ENCODE results near the gene OR9Q2. TPM values are rescaled to one million over a fixed set of nuclear protein-coding genes. Genes with fewer than 3 reads are reported as not detected.

The OR9Q2 gene
- not detected for total RNA-seq

DNA sequence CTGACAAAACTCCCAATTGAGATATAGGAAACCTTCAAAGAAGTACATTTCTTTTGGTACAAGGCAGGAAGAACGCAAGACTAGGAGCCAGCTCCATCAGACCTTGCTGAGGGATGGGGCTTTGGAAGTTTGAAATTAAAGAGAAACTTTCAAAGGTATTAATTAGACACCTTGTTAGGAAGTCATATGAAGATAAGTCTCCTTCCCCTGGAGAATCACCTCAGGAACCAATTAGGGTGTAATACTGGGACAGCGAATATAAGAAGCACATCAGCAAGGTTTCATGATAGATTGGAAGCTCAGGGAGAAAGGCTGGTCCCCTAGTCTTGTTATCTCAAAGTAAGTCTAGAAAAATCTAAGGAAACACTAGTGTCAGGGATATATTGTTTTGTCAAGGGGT, at the start of gene OR9Q2:
OR9Q2 (plus strand) TSS at position 301 of the 400 bp plus-strand sequence. CDS start 1,421 bp downstream, outside the sequence.
- H3K36me3 ChIP-seq, result no peaks in the 10 kb centered on the region
- no peak for DNase-seq (ENCODE audit: low spot score in 2 of 2)
- no peak for TF ChIP-seq CTCF (IDR thresholded peaks at IDR 0.05)
- no peaks in the 10 kb centered on the region for H3K9me3 ChIP-seq
- H3K4me1 ChIP-seq, result no peaks in the 10 kb centered on the region
- no peaks in the 10 kb centered on the region for H3K27me3 ChIP-seq
- no peak within 1 kb of the TSS for H3K4me3 ChIP-seq
- no peak within 1 kb of the TSS for H3K27ac ChIP-seq
- intact Hi-C loops (cut with DNase I), result no loop called here

- no peaks in the 10 kb centered on the region for H3K4me1 ChIP-seq
- no peak overlapping the region for H3K4me3 ChIP-seq
- no peak overlapping the region for H3K27ac ChIP-seq
- no peaks in the 10 kb centered on the region for H3K27me3 ChIP-seq
- no peaks in the 10 kb centered on the region for H3K9me3 ChIP-seq
- intact Hi-C loops (cut with DNase I), result no loop called here
- TF ChIP-seq CTCF (IDR thresholded peaks at IDR 0.05), result no peak
- no peak for DNase-seq (ENCODE audit: low spot score in 2 of 2)
- no peaks in the 10 kb centered on the region for H3K36me3 ChIP-seq
Observed at GRCh38 chr11:58142761-58143160, 46.1 kb upstream of the OR9Q2 start.

- no peak overlapping the region for H3K4me3 ChIP-seq
- no peak for DNase-seq (ENCODE audit: low spot score in 2 of 2)
- intact Hi-C loops (cut with DNase I), result no loop called here
- H3K9me3 ChIP-seq, result no peaks in the 10 kb centered on the region
- no peak overlapping the region for H3K27ac ChIP-seq
- no peaks in the 10 kb centered on the region for H3K4me1 ChIP-seq
- no peaks in the 10 kb centered on the region for H3K27me3 ChIP-seq
- no peak for TF ChIP-seq CTCF (IDR thresholded peaks at IDR 0.05)
- no peaks in the 10 kb centered on the region for H3K36me3 ChIP-seq
Observed at GRCh38 chr11:58152781-58153180, 36.1 kb upstream of the OR9Q2 start.

DNA sequence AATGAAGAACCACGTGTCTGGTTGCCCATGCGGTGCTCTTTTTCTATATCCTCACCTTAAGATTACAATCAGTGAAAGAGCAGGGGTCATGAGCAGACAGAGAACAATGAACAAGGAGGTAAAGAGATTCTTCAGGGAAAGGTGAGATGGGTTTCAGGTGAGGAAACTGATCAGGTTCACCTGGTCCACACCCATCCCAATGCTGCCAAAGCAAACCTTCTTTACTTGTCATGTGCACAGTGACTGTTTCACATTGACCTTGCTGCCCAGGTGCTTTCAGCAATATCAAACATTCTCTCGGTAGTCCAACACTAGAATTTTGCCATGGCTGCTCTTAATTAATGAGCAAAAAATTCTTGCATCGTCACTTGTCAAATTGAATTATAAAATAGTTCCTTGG, 24.5 kb upstream of the OR9Q2 start:
- H3K9me3 ChIP-seq, result peaks cover 0 to 7% of the 10 kb centered on the region in 2 donors
- H3K27ac ChIP-seq, result no peak overlapping the region
- H3K4me1 ChIP-seq, result no peaks in the 10 kb centered on the region
- no peak for TF ChIP-seq CTCF (IDR thresholded peaks at IDR 0.05)
- H3K36me3 ChIP-seq, result no peaks in the 10 kb centered on the region
- DNase-seq (ENCODE audit: low spot score in 2 of 2), result no peak
- no peaks in the 10 kb centered on the region for H3K27me3 ChIP-seq
- intact Hi-C loops (cut with DNase I), result no loop called here
- no peak overlapping the region for H3K4me3 ChIP-seq

DNA sequence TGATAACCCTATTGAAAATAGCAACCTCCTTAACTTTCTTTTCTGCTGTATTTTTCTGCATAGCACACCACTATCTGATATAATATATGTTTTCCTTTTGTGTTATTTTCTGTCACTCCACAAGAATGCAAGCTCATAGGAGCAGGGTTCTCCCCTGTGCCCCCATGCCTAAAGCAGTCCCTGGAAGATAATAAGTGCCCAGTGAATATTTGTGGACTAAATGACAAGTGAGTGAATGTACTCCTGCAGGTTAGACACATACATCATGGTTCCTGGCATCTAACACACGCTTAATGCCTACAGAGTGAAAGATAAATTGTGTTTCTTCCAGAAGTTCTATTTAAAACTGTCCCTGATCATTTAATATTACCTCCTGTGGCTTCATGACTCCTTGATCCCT, 23.9 kb upstream of the OR9Q2 start:
- TF ChIP-seq CTCF (IDR thresholded peaks at IDR 0.05), result no peak
- intact Hi-C loops (cut with DNase I), result no loop called here

DNA sequence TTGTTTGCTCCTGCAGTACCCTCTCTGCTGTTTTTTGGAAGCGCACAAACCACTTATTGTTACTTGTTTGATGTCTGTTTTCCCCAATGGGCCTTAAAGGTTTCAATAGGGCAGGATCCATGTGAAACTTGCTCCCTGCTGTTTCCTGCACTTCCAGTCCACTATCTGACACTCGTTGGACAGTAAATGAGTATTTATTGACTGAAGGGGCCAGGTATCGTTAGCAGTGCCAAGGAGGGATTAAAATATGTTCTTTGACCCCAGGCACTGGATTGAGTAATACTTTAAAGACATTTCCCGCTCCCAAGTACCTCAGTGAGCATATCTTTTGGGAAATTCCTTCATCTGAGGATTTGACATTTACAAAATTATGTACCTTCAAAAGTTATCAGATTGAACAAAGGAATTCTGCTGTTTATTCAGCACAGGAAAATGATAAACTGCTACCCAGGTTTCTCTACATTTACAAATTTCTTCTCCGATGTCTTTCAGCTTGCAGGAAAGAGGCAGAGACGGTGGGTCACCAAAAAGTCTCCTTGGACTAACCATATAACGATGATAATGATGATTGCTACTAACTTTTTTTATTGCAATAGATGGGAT, 23.3 kb upstream of the OR9Q2 start:
- no peaks in the 10 kb centered on the region for H3K4me1 ChIP-seq
- no peak for DNase-seq (ENCODE audit: low spot score in 2 of 2)
- intact Hi-C loops (cut with DNase I), result no loop called here
- H3K36me3 ChIP-seq, result no peaks in the 10 kb centered on the region
- no peak overlapping the region for H3K4me3 ChIP-seq
- H3K27me3 ChIP-seq, result no peaks in the 10 kb centered on the region
- no peak overlapping the region for H3K27ac ChIP-seq
- H3K9me3 ChIP-seq, result no peaks in the 10 kb centered on the region
- no peak for TF ChIP-seq CTCF (IDR thresholded peaks at IDR 0.05)

More for the DNA sequence above, 23.9 kb upstream of the OR9Q2 start:
- no peak for DNase-seq (ENCODE audit: low spot score in 2 of 2)
- Histone ChIP-seq H3K27ac (no peak overlapping the region), H3K4me3 (no peak overlapping the region), H3K27me3 (no peaks in the 10 kb centered on the region), H3K4me1 (no peaks in the 10 kb centered on the region), H3K9me3 (peaks cover 0 to 1% of the 10 kb centered on the region in 2 donors), H3K36me3 (no peaks in the 10 kb centered on the region)

All from ascending aorta (tissue), 2 donors.